ENCODE results near the gene BMP6. TPM values are rescaled to one million over a fixed set of nuclear protein-coding genes. Genes with fewer than 3 reads are reported as not detected.

BMP6 gene
- polyA plus RNA-seq, 1 donor, result 1.1 TPM

DNA sequence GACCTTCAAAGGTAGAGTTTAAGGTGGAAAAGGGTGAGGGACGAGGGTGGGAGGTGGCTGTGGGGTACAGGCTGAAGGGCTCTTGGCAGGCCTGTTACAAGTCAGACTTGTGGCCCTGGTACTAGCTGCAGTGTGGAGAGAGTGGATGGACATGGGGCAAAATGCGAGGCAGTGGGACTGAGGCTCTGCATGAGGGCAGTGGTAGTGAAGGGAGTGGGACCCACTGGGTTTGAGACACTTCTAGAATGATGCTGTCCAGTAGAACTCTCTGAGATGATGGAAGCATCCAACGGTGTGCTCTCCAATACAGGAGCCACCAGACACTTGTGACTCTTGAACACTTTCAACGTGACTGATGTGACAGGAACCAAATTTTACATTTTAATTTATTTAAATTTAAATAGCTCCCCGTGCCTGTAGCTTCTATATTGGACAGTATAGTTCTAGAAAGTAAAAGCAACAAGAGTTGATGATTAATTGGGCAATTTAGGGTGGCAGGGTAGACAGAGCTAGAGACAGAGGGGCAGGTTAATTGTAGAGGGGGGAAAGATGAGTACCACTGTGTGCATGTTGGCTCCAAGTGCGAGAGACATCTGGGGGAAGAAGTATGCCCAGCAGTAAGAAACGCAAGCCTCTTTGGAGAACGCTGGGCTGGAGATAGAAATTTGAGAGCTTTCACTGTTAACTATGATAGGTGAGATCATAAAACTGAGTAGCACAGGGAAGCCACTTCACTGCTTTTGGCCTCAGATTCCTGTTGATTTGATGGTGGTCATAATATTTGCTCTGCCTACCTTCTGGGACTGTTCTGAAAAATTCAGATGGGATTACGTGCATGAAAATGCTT lies 107.2 kb downstream of the BMP6 start:
- DNase-seq, result no peak

GRCh38 chr6:7833751-7834070 lies 107.8 kb downstream of the BMP6 start:
- no peak for DNase-seq

- no peak for DNase-seq
Measured at GRCh38 chr6:7836371-7837026, 110.6 kb downstream of the BMP6 start.

- DNase-seq, result no peak
Measured at GRCh38 chr6:7841781-7842468, 116.0 kb downstream of the BMP6 start.

- no peak for DNase-seq
Measured at GRCh38 chr6:7846966-7847818, 121.3 kb downstream of the BMP6 start.

GRCh38 chr6:7848229-7848628 lies 122.3 kb downstream of the BMP6 start:
- no peak for DNase-seq

DNA sequence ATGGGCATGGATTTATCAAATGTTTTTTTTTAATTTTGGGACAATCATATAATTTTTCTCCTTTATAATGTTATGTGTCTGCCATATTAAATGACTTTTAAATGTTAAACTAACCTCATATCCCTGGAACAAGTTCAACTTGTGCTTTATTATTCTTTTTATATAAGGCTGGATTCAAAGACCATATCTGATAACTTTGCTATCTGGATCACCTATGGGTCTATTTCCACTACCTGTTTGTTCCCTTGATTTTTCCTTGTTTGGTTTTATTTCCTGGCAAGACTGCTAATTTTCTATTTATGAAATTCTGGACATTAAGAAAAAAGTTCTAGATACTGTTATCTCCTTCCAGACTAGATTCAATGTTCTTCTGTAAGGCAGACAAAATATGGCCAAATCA lies 125.9 kb downstream of the BMP6 start:
- DNase-seq, result no peak

GRCh38 chr6:7859591-7859990 lies 133.7 kb downstream of the BMP6 start:
- DNase-seq, result no peak

DNA sequence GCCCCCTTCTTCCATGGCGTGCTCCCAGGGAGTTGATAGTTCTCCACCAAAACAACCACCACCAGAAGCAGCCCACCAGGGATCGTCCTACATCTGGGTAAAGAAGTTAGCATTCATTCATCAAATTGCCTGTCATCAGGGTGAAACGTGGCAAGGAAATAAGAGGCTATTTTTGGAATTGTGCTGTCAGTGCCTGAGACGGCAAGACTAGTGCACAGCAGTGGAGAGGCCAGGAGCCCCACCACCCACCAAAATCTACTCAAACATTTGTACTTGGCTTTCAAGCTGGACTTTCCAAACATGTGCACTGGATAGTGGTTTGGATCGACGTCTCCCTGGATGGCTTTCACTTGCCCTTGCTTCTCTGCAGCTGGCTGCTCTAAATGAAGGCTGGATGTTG lies 139.9 kb downstream of the BMP6 start:
- DNase-seq, result no peak

GRCh38 chr6:7866526-7866925 lies 140.6 kb downstream of the BMP6 start:
- no peak for DNase-seq

DNA sequence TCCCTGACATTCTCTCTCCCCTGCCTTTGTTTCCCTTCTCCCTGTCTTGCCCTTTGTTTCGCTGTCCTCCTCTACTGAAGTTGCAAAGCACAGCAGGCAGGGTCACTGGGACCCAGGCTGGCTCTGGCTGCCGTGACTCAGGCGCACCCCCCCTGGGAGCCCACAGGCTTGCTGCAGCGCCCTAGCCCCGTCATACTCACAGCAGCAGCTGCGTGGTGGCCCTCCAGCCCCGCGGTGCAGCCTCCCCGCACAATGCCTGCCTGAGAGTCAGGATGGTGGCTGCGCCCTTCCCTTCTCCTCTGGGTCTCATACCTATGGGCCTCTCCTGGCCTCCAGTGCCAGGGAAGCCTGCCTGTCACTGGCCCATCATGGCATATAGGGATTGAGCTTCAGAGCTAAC lies 143.0 kb downstream of the BMP6 start:
- DNase-seq, result no peak

DNA sequence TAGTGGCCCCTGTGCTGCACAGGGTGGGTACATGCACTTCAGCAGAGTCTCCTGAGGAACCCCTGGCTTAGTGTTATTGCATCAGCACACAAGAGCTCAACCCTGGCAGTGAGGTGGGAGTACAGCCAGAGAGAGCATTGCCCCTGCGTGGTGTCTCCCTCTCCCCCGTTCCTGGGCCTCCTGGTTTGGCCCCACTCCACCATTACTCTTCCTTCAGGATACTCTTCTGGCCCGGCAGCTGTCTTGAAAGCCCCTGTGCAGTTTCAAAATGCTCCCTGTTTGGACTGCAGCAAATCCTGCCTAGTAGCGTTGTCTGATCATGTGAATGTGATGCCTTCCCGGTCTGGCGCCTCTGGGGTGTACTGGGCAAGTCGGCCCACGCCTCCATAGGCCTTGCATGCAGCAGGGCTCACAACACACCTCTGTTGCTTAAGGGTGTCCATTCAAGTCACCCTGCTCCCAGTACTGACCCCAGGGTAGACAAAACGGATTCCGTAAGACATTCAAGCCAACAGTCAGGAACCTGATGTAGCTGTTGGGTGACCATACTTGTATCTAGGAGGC lies 152.6 kb downstream of the BMP6 start:
- no peak for DNase-seq

GRCh38 chr6:7879043-7879442 lies 153.1 kb downstream of the BMP6 start:
- no peak for DNase-seq

DNA sequence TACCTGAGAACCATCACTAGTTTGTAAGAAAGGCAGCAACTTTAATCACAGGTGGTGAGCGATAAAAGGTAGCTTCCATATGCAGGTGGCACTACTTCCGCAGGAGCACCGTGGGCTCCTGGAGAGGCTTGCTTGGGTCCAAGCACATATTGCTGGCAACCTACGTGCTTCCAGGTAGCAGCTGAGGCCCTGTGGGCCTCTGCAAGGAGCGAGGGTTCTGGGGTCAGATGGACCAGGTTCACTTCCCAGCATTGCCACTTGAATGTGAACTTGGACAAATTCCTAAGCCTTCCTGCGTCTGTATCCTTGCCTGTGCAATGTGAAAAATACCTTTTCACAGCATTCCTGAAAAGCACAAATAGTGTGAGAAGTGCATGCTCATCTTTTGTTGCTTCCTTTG lies 153.7 kb downstream of the BMP6 start:
- no peak for DNase-seq

GRCh38 chr6:7879980-7880717 lies 154.2 kb downstream of the BMP6 start:
- no peak for DNase-seq

DNA sequence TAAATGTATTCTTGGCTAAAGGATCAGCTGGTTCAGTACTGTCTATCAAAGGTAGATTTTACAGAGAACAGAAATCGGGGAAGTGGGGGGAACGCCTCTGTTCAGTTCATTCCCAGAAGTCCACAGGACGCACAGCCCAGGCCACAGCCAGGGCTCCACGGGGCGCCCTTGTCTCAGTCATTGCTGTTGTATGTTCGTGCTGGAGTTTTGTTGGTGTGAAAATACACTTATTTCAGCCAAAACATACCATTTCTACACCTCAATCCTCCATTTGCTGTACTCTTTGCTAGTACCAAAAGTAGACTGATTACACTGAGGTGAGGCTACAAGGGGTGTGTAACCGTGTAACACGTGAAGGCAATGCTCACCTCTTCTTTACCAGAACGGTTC lies 154.8 kb downstream of the BMP6 start:
- DNase-seq, result no peak

DNA sequence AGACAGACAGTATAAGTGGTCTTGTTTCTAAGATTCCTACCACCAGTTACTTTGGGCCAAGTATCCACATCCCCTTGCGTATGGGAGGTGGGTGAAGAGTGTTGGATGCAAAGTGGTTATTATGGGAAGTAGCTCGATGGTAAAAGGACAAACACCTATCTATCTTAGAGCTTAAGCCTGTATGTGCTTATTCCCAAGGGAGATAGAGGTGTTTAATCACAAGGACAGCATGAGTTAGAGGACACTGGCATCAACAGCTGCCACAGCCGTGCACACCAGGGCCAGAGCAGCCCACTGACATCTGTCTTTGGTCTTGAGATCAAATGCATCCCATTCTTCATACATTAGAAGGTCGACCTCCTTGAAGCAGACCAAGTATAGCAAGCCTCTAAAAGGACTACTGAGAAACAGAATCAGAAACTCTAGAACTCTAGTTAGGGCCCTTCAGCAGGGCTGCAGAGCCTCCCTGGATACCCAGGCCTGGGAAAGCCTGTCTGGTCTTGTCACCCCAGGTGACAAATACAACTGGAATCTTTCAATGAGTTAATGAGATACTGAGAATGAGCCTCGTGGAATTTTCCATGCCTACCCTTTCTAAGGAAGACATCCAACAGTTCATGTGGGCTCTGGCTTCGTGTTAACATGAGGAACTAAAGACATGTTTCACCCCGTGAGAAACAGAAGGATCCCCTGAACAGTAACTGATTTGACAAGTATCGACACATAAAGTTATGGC lies 156.0 kb downstream of the BMP6 start:
- DNase-seq, result no peak

DNA sequence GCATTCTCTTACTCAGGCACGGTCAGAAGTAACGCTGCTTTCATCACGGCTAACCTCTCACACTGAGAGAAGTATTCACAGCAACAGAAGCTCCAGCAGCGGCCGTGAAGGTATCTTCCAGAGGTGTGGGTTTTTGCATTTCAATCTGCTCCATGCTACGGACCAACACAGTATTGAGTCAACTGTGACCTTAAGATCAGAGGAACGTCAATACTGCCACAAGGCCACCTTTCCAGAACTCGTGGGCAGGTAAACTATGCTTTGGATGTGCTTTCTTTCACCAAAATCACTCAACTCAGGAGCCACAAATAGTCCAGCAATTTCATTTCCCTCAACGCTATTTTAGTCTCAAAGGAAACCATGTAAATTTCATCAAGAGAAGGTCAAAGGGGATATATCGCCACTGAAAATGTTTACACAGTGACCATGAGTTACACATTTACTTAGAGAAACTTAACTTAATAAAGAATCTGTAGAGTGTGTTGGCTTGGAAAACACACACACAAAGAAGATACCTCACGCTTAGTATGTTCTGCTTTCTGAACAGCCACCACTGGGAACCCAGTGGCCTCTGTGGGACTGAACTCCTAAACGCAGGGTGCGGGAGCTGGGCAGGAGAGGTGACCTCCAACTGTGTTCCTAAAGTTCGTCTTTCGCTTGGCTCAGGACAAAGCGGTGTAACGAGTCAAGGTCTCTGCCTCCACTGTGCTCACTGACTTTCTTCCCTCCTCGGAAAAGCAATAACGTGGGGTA lies 156.8 kb downstream of the BMP6 start:
- DNase-seq, result no peak

- no peak for DNase-seq
Measured at GRCh38 chr6:7883381-7883780, 157.5 kb downstream of the BMP6 start.

DNA sequence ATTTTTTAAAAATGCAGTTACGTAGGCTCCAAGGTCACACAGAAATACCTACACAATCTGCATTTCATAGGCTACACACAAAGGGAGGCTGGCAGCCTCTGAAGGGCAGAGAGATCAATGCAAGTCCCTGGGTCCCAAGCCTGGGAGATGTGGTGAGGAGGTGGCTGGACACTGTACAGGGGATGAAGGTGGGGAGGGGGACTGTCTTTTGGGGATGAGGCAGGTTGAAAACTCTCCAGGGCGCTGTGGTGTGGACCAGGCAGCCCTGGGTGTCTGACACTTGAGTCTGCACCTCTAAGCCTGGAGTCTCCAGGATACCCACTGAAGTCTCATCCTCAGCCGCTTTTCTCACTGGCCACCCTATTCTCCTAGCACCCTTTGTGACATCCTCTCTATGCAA lies 160.2 kb downstream of the BMP6 start:
- no peak for DNase-seq
